Measurements from ENCODE around the gene GCC2. TPM values are rescaled to one million over a fixed set of nuclear protein-coding genes. Genes with fewer than 3 reads are reported as not detected.
"Not testable (repeated sequence)": the region's sequence is repeated elsewhere in the genome, so short reads cannot be mapped to it uniquely, and the experiment has no call there.

Gene GCC2
- total RNA-seq, 1 donor from 2014 or later = 43.7 TPM

GRCh38 chr2:108414945-108415344, 34.1 kb upstream of the GCC2 start:
- H3K9me3 Mint-ChIP-seq = no peaks in the 10 kb centered on the region
- DNase-seq (ENCODE audit: low spot score) = no peak
- H3K36me3 Mint-ChIP-seq (ENCODE audit: low read depth) = no peaks in the 10 kb centered on the region
- H3K27ac Mint-ChIP-seq = no peak overlapping the region
- no peak overlapping the region for H3K4me3 Mint-ChIP-seq
- no peaks in the 10 kb centered on the region for H3K4me1 Mint-ChIP-seq (ENCODE audit: low read depth)
- intact Hi-C loops (cut with micrococcal nuclease) = no loop called here
- peaks cover 4% of the 10 kb centered on the region for H3K27me3 Mint-ChIP-seq (ENCODE audit: insufficient read depth)

GRCh38 chr2:108417254-108417653, 31.8 kb upstream of the GCC2 start:
- intact Hi-C loops (cut with micrococcal nuclease) = loop anchor here (1.0 kb wide), 1 partner anchor 167 kb away; no protein-coding TSS in a partner anchor
- no peak for DNase-seq (ENCODE audit: low spot score)
- no peaks in the 10 kb centered on the region for H3K36me3 Mint-ChIP-seq (ENCODE audit: low read depth)
- no peaks in the 10 kb centered on the region for H3K9me3 Mint-ChIP-seq
- H3K27me3 Mint-ChIP-seq (ENCODE audit: insufficient read depth) = peaks cover 4% of the 10 kb centered on the region
- H3K27ac Mint-ChIP-seq = no peak overlapping the region
- H3K4me3 Mint-ChIP-seq = no peak overlapping the region
- no peaks in the 10 kb centered on the region for H3K4me1 Mint-ChIP-seq (ENCODE audit: low read depth)

DNA sequence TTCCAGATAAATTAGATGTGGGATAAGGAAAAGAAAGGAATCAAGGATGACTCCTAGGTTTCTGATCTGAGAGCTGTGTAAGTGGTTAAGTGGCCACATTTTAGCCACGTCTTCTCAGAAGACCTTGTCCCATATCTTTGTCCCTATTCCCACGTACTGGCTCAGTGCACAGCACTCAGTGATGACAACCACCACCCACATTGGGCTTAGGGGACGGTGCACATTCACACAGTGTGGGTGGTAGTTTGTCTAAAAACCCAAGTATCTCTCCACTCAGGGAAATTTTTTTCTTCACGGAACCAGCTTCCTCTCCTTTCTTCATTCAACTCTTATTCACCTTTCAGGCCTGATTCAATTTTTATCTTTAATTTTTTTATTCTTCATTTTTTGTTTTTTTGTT, 30.6 kb upstream of the GCC2 start:
- H3K27me3 Mint-ChIP-seq (ENCODE audit: insufficient read depth) = peaks cover 4% of the 10 kb centered on the region
- intact Hi-C loops (cut with micrococcal nuclease) = no loop called here
- no peaks in the 10 kb centered on the region for H3K4me1 Mint-ChIP-seq (ENCODE audit: low read depth)
- no peaks in the 10 kb centered on the region for H3K9me3 Mint-ChIP-seq
- no peak overlapping the region for H3K4me3 Mint-ChIP-seq
- no peak overlapping the region for H3K27ac Mint-ChIP-seq
- no peak for DNase-seq (ENCODE audit: low spot score)
- no peaks in the 10 kb centered on the region for H3K36me3 Mint-ChIP-seq (ENCODE audit: low read depth)

- no peak overlapping the region for H3K4me3 Mint-ChIP-seq
- H3K9me3 Mint-ChIP-seq = no peaks in the 10 kb centered on the region
- H3K4me1 Mint-ChIP-seq (ENCODE audit: low read depth) = no peaks in the 10 kb centered on the region
- no peaks in the 10 kb centered on the region for H3K36me3 Mint-ChIP-seq (ENCODE audit: low read depth)
- no peak for DNase-seq (ENCODE audit: low spot score)
- peaks cover 5% of the 10 kb centered on the region for H3K27me3 Mint-ChIP-seq (ENCODE audit: insufficient read depth)
- H3K27ac Mint-ChIP-seq = no peak overlapping the region
- intact Hi-C loops (cut with micrococcal nuclease) = no loop called here
These were observed 25.9 kb upstream of the GCC2 start for GRCh38 chr2:108423067-108423466.

DNA sequence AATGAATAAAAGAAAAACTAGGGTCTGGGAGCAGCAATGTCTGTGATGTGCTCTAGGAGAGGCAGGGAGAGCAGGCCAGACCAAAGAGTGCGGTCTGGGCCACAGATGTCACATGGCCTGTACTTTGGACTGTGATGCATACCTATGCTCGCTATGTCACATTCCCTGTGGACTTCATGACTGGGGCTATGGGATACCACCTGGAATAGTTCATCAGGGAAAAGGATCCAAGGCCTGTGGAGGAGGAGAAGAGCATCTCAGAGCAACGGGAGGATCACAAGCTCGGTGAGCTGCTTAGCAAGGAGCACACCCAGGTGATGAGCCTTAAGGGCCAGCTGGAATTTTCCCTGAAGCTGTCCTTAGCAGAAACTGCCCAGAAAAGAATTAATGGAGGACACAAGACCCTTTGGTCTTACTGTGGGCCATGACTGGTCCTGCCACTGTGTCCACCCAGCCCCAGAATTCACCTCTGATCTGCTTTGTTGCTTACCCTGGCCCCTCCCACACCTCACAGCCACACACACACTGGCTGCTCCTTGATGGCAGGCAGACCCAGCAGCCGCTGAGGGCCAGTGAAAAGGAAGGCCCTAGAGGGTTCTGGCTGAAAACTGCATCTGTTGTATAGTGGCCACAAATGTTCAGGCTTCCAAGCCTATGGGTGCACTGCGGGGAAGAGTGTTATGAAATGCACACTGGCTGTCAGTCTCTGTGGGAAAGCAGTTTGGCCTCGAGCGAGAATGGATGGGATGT, 25.3 kb upstream of the GCC2 start:
- intact Hi-C loops (cut with micrococcal nuclease) = no loop called here
- H3K4me3 Mint-ChIP-seq = no peak overlapping the region
- H3K36me3 Mint-ChIP-seq (ENCODE audit: low read depth) = no peaks in the 10 kb centered on the region
- DNase-seq (ENCODE audit: low spot score) = no peak
- H3K9me3 Mint-ChIP-seq = no peaks in the 10 kb centered on the region
- H3K4me1 Mint-ChIP-seq (ENCODE audit: low read depth) = no peaks in the 10 kb centered on the region
- peaks cover 5% of the 10 kb centered on the region for H3K27me3 Mint-ChIP-seq (ENCODE audit: insufficient read depth)
- no peak overlapping the region for H3K27ac Mint-ChIP-seq

- Mint-ChIP-seq H3K9me3 (no peaks in the 10 kb centered on the region), H3K36me3 (ENCODE audit: low read depth) (no peaks in the 10 kb centered on the region), H3K27me3 (ENCODE audit: insufficient read depth) (peaks cover 12% of the 10 kb centered on the region), H3K27ac (no peak overlapping the region), H3K4me3 (no peak overlapping the region), H3K4me1 (ENCODE audit: low read depth) (no peaks in the 10 kb centered on the region)
- intact Hi-C loops (cut with micrococcal nuclease) = no loop called here
- no peak for DNase-seq (ENCODE audit: low spot score)
These were observed 20.6 kb upstream of the GCC2 start for GRCh38 chr2:108428286-108429009.

- H3K27ac Mint-ChIP-seq; H3K36me3 Mint-ChIP-seq (ENCODE audit: low read depth); H3K4me1 Mint-ChIP-seq (ENCODE audit: low read depth); DNase-seq (ENCODE audit: low spot score); intact Hi-C loops (cut with micrococcal nuclease); H3K4me3 Mint-ChIP-seq; H3K9me3 Mint-ChIP-seq: not testable (repeated sequence)
- peaks cover 11% of the 10 kb centered on the region for H3K27me3 Mint-ChIP-seq (ENCODE audit: insufficient read depth)
These were observed 13.4 kb upstream of the GCC2 start for GRCh38 chr2:108435578-108435977.

DNA sequence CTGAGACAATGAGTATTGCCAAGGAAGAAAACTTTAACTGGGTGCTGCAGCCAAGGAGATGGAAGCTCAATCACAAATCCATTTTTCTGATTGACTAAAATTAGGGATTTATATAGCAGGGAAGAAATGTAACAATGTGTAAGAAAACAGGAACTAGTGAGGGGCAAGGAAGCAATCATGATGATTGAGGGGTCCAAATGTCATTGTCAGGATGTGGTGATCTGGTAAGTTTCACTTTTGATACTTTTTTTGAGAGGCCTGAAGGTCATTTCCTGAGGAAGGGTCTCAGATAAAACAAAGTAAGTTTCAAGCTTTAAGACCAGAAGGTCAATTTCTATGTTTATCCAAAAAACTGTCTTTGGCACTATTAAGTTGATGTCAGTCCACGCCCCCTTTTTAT, 12.0 kb upstream of the GCC2 start:
- Mint-ChIP-seq H3K27me3 (ENCODE audit: insufficient read depth) (peaks cover 8% of the 10 kb centered on the region), H3K4me1 (ENCODE audit: low read depth) (no peaks in the 10 kb centered on the region), H3K9me3 (no peaks in the 10 kb centered on the region), H3K27ac (no peak overlapping the region), H3K36me3 (ENCODE audit: low read depth) (no peaks in the 10 kb centered on the region), H3K4me3 (no peak overlapping the region)
- intact Hi-C loops (cut with micrococcal nuclease) = no loop called here
- no peak for DNase-seq (ENCODE audit: low spot score)

- intact Hi-C loops (cut with micrococcal nuclease) = loop anchor here (10.0 kb wide), 1 partner anchor 1763 kb away; the partner anchor contains the start of gene NPHP1
- Mint-ChIP-seq H3K27me3 (ENCODE audit: insufficient read depth) (peaks cover 2% of the 10 kb centered on the region), H3K27ac (no peak overlapping the region), H3K36me3 (ENCODE audit: low read depth) (no peaks in the 10 kb centered on the region), H3K4me3 (no peak overlapping the region), H3K9me3 (peaks cover 3% of the 10 kb centered on the region), H3K4me1 (ENCODE audit: low read depth) (no peaks in the 10 kb centered on the region)
- no peak for DNase-seq (ENCODE audit: low spot score)
These were observed 7.3 kb upstream of the GCC2 start for GRCh38 chr2:108441712-108442111.

- H3K36me3 Mint-ChIP-seq (ENCODE audit: low read depth) = no peaks in the 10 kb centered on the region
- H3K4me3 Mint-ChIP-seq = no peak overlapping the region
- no peak overlapping the region for H3K27ac Mint-ChIP-seq
- no peaks in the 10 kb centered on the region for H3K27me3 Mint-ChIP-seq (ENCODE audit: insufficient read depth)
- peaks cover 3% of the 10 kb centered on the region for H3K9me3 Mint-ChIP-seq
- H3K4me1 Mint-ChIP-seq (ENCODE audit: low read depth) = peaks cover 16% of the 10 kb centered on the region
- DNase-seq (ENCODE audit: low spot score) = no peak
- intact Hi-C loops (cut with micrococcal nuclease) = loop anchor here (5.0 to 10.0 kb wide), 2 partner anchors 767 to 1760 kb away; partner anchors contain the start of gene NPHP1
These were observed 3.8 kb upstream of the GCC2 start for GRCh38 chr2:108444941-108445840.

DNA sequence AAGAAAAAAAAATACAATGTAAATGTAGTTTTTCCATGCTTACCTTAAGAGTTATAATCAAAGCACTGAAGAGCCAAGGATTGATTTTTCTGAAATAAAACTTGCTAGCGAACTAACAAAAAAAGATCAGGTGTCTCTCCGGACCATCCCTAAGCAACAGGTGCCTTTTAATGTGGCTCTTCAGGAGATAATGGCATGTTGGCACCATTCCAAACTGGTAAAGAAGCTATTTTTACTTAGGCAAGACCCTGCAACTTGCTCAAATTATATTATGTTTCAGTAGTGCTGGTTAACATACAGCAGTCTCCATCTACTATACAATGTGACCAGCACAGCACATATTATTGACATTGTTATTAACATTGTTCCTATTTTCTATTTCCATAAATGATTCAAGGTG, 2.3 kb upstream of the GCC2 start:
- no peak overlapping the region for H3K27ac Mint-ChIP-seq
- intact Hi-C loops (cut with micrococcal nuclease) = loop anchor here (5.0 to 10.0 kb wide), 2 partner anchors 766 to 1758 kb away; partner anchors contain the start of gene NPHP1
- H3K36me3 Mint-ChIP-seq (ENCODE audit: low read depth) = peaks cover 8% of the 10 kb centered on the region
- H3K4me1 Mint-ChIP-seq (ENCODE audit: low read depth) = peaks cover 31% of the 10 kb centered on the region
- no peak for DNase-seq (ENCODE audit: low spot score)
- H3K27me3 Mint-ChIP-seq (ENCODE audit: insufficient read depth) = no peaks in the 10 kb centered on the region
- peaks cover 3% of the 10 kb centered on the region for H3K9me3 Mint-ChIP-seq
- H3K4me3 Mint-ChIP-seq = no peak overlapping the region

DNA sequence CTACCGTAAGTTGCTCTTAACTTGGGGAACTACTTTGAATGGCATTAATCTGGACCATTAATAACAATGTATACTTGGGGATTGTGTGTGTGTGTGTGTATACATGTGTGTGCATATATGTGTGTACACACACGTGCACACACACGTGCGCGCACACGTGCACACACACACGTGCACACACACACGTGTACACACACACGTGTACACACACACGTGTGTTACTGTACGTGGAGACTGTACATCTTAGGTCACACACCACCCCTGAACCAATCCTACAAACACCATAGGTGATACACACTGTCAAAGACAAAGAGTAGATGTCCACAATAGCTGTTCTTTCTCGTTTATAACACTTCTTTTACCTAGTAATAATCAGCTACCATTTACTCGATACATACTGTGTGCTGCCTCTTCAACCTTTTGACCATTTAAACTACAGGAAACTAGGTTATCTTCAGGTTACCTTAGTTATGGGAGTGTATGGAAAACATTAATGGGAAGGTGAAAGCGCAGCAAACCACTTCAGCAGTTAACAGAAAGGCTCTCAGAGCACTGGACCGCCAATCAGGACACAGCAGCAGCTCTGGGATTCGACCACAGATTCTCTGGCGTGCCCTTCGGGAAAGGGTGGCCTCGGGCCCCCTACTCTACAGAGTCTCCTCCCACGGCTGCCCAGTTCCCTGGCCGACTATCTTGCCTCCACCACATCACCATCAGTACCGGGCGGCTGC, 894 bp upstream of the GCC2 start:
- no peak for DNase-seq (ENCODE audit: low spot score)
- intact Hi-C loops (cut with micrococcal nuclease) = loop anchor here (2.0 to 10.0 kb wide), 3 partner anchors 339 to 1757 kb away; partner anchors contain the start of genes CCDC138 and NPHP1
- peak overlapping the region; percentile 91 for H3K4me3 Mint-ChIP-seq
- H3K36me3 Mint-ChIP-seq (ENCODE audit: low read depth) = peaks cover 15% of the 10 kb centered on the region
- no peaks in the 10 kb centered on the region for H3K27me3 Mint-ChIP-seq (ENCODE audit: insufficient read depth)
- peaks cover 41% of the 10 kb centered on the region for H3K4me1 Mint-ChIP-seq (ENCODE audit: low read depth)
- peak overlapping the region; percentile 85 for H3K27ac Mint-ChIP-seq
- peaks cover 3% of the 10 kb centered on the region for H3K9me3 Mint-ChIP-seq

All from activated T-helper 1 cell treated with anti-CD3 and anti-CD28 coated beads, Interleukin-12 subunit alpha, Interleukin-12 subunit beta, Interleukin-2, Interleukin-4 antibody, amounts not matched to agents 30 ng/mL and 10 ng/mL and 1 ng/mL, durations not matched to agents 14 hours and 24 hours and 36 hours (primary cell).